Stimulated activated CD8-positive, alpha-beta memory T cell treated with anti-CD3 and anti-CD28 coated beads, Interleukin-12 subunit alpha, Interleukin-12 subunit beta, amount 100 ng/mL, for 1 hour (primary cell): ENCODE measurements around the gene CCNG2.

Experiments
- DNase-seq: peaks from one replicate; pipeline ENCODE4 v3.0.0-alpha.2; 2020; ENCODE audit warnings: low read depth

CCNG2 gene

DNA sequence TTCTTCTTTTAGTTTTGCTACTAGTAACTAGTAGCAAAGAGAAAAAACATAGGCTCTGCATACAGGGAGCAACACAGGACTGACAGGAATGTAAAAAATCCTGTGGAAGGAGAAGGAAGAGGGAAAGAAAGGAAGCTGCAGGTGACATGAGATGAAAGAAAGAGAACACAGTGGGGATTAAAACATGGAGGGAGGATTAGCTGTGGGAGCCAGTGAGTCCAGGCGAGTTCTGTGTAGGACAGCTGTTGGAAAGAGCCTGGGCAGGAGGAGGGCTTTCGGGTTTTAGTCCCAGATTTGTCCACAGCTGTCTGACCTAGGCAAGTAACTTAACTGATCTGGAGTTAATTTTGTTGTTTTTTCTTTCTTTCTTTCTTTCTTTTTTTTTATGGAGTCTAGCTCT lies 21.6 kb downstream of the CCNG2 start:
- no peak for DNase-seq

DNA sequence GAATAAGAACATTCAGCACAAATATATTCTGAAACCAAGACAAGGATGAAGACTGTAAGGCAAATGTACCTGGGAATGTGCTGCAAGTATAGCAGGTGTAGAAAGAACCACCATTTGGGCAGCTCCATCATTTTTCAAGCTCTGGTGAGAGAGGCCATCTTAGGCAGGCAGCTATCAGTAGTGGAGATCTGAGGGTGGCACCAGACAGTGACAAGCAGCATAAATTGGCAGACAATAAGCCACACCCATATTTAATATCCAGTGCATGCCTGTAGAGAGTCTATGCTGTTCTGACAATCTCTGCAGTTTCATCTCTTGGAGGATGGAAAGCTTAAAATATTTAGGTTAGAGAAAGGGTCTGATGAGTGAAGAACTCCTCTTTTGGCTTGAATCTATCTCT lies 22.5 kb downstream of the CCNG2 start:
- no peak for DNase-seq

DNA sequence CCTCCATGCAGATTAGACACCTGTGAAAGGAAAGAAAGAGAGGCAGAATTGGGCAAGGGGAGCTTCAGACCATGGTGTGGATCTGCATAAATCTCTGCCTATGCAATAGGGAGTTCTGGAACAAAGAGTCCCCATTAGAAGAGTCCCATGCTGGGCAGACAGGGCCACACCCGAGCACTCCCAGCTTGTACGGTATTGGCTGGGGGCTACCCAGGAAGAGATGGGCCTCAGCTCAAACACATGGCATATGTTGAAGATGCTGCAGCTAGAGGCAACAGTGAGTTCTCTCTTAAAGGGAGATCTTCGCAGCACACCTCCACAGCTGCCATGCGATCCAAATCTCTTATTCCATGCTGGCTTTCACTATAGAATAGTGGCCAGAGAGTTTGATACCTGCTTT lies 24.7 kb downstream of the CCNG2 start:
- no peak for DNase-seq

GRCh38 chr4:77183777-77184420 lies 26.9 kb downstream of the CCNG2 start:
- no peak for DNase-seq

- DNase-seq = no peak
These were observed 28.0 kb downstream of the CCNG2 start for GRCh38 chr4:77184974-77185373.

DNA sequence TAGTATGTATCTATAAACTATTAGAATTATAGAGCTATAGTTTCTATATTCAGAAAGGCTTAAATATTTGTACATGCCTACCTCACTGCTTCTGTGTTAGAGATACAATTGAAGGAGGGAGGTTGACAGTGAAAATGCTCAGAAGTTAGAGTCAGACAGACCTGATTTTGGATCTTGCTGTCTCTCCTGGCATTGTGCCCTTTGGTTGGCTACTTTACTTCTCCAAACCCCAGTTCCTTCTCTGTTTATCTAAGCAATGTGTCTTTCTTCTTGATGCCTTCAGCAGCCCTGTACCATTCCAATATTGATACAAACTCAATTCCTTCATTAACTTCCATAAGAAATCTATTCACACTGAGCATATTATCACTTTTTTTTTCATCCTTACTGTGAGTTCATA lies 28.7 kb downstream of the CCNG2 start:
- DNase-seq = no peak

DNA sequence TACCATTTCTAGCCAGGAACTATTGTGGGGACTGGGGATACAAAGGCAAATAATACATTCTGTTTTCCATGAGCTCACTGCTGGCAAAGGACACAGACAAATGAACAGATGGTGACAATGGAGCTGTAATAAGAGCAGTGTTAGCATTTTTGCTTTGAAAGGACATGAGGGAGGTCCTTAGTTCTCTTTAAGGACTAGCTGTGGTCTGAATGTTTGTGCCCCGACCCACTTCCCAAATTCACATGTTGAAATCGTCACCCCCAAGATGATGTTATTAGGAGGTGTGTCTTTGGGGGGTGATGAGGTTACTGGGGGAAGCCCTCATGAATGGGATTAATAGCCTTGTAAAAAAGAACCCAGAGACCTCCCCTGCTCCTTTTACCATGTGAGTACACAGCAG lies 30.3 kb downstream of the CCNG2 start:
- DNase-seq = no peak

DNA sequence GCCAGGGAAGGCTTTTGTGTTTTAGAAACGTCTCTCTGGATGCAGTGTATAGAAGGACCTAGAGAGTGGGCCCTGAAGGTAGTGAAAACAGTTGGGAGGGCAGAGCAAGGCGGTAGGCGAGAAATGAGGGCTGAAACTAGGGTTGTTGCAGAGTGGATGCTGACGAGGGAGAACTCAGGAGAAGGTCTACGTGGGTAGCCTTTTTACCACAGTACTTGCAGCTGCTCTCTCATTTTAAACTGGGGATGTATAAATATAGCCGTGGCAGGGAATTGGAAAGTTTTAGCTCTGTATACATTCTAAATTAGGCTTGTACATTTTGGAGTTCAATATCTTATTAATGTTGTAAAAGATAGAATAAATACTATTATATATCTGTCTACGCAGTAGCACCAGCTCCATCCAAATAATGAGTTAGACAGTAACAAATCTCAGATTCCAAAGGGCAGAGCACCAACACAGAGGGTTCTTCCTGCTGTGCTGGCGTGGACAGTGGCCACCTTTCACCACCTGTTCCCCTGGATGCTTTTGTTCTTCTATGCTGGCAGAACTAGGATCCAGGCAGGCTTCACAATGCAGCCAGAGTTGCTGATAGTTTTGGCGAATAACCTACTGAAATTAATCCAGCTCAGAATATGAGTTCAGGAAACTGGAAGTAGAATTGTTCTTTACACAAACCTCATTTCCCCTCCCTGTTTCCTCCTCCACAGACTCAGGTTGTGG lies 31.7 kb downstream of the CCNG2 start:
- no peak for DNase-seq

DNA sequence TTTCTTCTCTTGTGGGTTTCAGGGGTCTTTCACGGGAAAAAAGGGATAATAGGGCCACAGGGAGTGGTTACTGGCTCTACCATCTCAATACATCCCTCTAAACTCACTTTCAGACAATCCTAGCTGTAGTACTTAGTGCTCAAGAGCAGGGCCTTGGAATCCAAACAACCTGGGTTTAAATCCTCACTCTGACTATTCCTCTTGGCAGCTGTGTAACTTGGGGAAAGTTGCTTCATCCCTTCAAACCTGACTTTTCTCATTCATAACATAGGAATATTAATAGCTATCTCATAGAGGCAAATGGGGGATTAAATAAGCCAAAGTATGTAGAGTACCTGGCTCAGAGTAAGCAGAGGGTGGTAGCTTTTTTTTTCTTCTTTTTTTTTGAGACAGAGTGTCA lies 32.4 kb downstream of the CCNG2 start:
- DNase-seq = no peak

DNA sequence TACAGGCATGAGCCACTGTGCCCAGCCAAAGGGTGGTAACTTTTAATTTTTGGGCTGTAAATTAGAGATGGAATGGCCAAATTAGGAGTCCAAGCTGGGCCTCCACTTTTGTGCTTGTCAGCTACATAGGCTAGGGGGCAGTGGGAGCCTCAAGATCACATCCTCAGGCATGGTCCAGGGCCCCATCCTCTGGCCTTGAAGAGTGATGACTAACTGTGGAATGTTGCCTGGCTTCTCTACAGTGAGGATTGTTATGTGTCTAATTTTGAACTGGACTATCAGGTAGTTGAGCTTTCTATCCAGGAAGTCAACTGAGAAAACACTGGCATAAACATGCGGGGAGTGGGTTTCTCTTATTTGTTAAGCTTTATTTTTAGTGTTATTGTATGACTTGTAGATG lies 33.0 kb downstream of the CCNG2 start:
- no peak for DNase-seq

- no peak for DNase-seq
These were observed 36.0 kb downstream of the CCNG2 start for GRCh38 chr4:77193046-77193445.

DNA sequence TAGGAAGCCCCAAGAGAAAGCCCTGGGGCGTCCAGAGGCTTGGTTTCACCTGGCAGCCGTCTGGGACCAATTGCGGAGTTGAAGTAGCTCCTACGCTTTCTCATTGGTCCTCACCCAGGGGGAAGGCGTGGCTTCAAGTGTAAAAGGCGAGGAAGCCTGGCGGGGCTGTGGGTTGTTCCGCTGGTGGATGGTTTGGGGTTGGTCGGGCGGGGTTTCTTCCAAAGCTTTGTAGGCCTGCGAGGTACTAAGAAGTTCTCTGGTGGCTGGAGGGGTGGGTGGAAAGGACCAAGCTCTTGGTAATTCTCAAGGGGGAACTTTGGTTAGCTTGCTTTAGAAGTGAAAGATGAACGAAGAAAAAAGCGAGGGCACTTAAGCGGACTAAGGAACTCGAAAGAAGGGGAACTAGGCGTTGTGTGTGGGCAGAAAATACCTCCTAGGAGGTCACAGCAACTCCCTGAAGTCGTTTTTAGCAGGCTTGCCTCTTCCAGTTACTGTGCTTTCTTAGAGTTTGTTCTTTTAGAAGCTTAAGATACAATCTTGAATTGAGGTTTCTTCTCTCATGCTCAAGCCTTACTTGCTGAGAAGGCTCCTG lies 36.6 kb downstream of the CCNG2 start:
- peak; percentile 64 for DNase-seq

DNA sequence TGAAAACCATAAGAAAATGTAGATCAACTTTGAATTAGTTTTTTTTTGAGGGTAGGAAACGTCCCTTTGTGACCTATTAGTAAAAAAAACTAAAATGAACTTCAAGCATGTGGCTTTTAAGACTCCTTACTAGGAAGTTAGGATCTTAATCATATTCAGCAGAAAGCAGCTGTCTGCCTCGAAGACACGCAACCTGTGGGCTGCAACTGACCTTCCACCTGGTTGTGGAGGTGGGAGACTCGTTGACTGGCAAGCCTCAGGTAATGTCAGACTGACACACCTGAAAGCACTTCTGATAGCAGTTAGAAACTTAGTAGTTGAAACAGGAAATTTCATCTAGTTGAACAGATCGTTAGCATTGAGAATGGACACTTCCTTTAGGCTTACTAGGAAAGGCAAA lies 37.4 kb downstream of the CCNG2 start:
- DNase-seq = no peak

DNA sequence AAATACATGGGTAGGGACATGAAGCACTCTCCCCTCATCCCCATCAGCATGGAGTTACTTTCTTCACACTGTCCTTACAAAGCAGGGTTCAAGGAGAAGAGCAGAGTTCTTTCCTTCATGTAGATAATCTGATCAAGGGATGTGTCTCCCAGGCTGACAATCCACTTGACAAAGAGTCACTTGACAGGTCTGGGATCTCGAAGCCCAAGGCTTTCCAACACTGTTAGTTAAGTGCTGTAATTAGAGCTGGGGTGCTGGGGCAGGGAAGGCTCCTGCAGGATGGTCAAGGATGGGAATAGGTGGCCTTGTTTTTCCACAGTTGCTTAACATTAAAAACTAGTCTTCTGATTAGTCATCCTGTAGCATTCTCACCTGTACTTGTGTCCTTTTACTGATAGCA lies 38.0 kb downstream of the CCNG2 start:
- no peak for DNase-seq

DNA sequence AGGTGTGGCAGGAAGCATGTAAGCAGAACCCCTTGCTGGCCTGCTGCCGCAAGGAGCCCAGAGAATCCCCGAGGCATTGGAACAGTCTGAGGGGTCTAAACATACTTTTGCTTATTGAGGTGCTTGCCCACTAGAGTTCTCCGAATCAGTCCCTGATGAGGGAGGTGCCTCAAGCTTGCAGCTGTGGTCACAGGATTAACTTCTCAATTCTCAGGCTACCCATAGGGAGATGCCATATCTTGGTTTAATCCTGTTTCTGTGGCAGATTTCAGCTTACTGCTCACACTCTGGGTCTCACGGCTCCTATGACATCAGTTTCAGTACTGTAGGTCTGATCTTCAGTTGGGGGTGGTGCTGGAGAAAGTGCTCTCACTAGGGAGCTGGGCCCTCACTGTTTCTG lies 39.9 kb downstream of the CCNG2 start:
- DNase-seq = no peak

DNA sequence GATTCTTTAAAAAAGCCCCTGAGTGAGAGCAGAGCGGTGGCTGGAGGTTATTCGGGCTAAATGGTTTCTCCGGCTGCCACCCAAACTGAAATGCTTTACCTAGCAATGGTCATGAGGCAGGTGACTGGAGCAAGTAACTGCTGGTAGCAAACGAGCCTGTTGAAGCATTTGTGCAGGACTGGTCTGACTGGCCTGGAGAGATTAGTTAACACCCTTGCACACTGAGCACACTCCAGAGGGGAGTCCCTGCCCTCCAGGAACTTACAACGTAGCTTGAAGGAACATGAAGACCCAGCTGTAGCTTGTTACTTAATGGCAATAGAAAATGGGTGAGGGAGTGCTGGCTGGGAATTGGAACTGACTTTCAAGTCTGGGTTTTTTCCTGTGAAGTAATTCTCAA lies 40.4 kb downstream of the CCNG2 start:
- DNase-seq = no peak

DNA sequence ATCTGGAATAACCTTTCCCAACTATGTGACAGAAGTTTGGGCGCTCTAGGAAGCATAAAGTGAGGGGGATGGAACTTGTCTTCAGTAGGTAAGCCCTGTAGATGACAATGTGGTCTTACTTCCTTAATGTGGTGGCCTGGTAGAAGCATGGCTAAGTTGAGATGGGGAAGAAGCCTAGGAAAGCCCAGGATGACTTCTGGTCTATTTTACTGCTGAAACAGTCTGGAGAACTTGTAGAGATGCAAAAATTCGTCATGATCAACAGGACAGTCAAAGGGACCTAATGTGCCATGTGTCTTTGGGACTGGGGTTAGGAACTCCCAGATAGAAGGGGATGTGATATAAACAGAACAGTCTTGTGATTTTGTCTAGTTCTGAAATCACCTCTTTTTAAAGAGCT lies 40.8 kb downstream of the CCNG2 start:
- DNase-seq = no peak

GRCh38 chr4:77199276-77199675 lies 42.3 kb downstream of the CCNG2 start:
- no peak for DNase-seq

- DNase-seq = no peak
These were observed 42.7 kb downstream of the CCNG2 start for GRCh38 chr4:77199701-77200100.

DNA sequence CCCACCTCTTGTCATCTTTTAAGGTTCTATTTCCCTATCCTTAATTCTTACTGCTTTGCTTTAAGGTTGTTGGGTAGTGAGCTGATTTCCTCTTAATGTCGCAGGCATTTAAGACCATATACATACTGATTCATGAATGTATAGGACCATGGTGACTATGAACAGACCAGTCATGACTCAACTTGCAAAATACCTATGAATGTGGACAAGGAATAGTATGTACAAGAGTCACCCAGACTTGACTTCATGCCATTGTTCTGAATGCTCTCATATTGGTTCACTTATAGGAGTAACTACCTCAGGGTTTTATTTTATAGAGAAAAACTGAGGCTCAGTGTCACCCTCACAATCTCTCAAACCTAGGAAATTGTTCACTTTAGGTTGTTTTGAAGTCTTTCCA lies 44.3 kb downstream of the CCNG2 start:
- DNase-seq = no peak

- no peak for DNase-seq
These were observed 44.9 kb downstream of the CCNG2 start for GRCh38 chr4:77201857-77202256.

- DNase-seq = no peak
These were observed 45.5 kb downstream of the CCNG2 start for GRCh38 chr4:77202491-77202890.

GRCh38 chr4:77203380-77204197 lies 46.6 kb downstream of the CCNG2 start:
- peak; percentile 51 for DNase-seq
